ENCODE results near the gene GM2A. TPM values are rescaled to one million over a fixed set of nuclear protein-coding genes. Genes with fewer than 3 reads are reported as not detected.
"Not testable (repeated sequence)": the region's sequence is repeated elsewhere in the genome, so short reads cannot be mapped to it uniquely, and the experiment has no call there.

GM2A gene
- polyA plus RNA-seq, 4 donors, result 4.0 to 22.5 (median 12.1) TPM

DNA sequence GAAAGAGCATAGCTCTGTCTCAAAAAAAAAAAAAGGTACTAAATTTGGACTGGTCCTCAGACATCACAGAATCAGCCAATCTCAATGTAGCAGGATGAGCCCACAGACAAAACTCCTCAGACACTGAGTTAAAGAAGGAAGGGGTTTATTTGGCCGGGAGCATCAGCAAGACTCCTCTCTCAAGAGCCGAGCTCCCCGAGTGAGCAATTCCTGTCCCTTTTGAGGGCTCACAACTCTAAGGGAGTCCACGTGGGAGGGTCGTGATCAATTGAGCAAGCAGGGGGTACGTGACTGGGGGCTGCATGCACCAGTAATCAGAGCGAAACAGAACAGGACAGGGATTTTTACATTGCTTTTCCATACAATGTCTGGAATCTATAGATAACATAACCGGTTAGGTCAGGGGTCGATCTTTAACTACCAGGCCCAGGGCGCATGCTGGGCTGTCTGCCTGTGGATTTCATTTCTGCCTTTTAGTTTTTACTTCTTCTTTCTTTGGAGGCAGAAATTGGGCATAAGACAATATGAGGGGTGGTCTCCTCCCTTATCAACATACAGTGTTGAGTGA lies 12.6 kb upstream of the GM2A start:
- H3K27ac ChIP-seq (ENCODE audit: low read depth in 1 of 3, low read length in 2 of 3); H3K4me1 ChIP-seq (ENCODE audit: control insufficient read depth in 3 of 3, insufficient read depth in 2 of 3, low read depth in 1 of 3, low read length in 2 of 3); DNase-seq; H3K36me3 ChIP-seq (ENCODE audit: control insufficient read depth in 3 of 3, insufficient read depth in 2 of 3, low read depth in 1 of 3, low read length in 3 of 3); H3K4me3 ChIP-seq (ENCODE audit: low read depth in 1 of 3, low read length in 3 of 3); H3K27me3 ChIP-seq (ENCODE audit: control insufficient read depth in 3 of 3, insufficient read depth in 3 of 3, low read length in 3 of 3); H3K9me3 ChIP-seq (ENCODE audit: control insufficient read depth in 2 of 2, insufficient read depth in 1 of 2, low read depth in 1 of 2, low read length in 1 of 2); FAIRE-seq: not testable (repeated sequence)
- 83 to 90% (median 86%) methylated on average over 10 of the region's 10 CpGs for WGBS, 3 donors

DNA sequence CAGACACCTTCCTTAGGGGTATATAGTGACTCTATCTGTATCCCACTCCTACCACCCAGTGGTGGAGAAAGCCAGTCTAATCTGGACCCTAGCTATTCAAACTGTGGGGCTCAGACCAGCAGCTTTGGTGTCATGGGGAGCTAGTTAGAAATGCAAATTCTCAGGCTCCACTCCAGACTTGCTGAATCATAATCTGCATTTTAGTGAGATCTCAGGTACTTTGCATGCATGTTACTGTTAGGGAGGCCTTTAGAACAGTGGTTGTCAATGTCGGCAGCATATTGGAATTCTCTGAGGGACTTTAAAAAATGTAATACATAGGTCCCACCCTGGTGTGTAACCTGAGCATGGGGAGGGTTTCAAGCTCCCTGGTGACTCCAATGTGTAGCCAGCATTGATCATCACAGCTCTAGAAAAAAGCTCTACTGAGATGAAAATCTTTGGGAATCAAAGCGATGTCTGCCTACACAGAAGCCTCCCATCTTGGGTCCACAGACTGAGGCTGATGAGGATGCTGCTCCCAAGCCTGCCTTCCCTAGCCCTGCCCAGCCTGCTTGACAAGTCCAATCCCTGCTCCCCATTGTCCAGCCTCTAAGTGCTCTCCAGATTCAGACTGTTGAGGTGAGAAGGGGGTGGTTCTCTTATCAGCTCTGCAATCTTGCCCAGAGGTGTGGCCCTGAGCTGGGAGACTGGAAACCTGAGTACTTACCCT lies 11.9 kb upstream of the GM2A start:
- Histone ChIP-seq H3K4me1 (ENCODE audit: control insufficient read depth in 3 of 3, insufficient read depth in 2 of 3, low read depth in 1 of 3, low read length in 2 of 3) (peaks cover 0 to 2% (median 0%) of the 10 kb centered on the region in 3 donors), H3K27ac (ENCODE audit: low read depth in 1 of 3, low read length in 2 of 3) (no peak overlapping the region), H3K27me3 (ENCODE audit: control insufficient read depth in 3 of 3, insufficient read depth in 3 of 3, low read length in 3 of 3) (peaks cover 0 to 9% (median 0%) of the 10 kb centered on the region in 3 donors), H3K4me3 (ENCODE audit: low read depth in 1 of 3, low read length in 3 of 3) (no peak overlapping the region), H3K36me3 (ENCODE audit: control insufficient read depth in 3 of 3, insufficient read depth in 2 of 3, low read depth in 1 of 3, low read length in 3 of 3) (no peaks in the 10 kb centered on the region), H3K9me3 (ENCODE audit: control insufficient read depth in 2 of 2, insufficient read depth in 1 of 2, low read depth in 1 of 2, low read length in 1 of 2) (no peaks in the 10 kb centered on the region)
- no peak for FAIRE-seq
- DNase-seq, result no peak
- 89 to 100% (median 97%) methylated on average over 2 of the region's 2 CpGs for WGBS, 3 donors

DNA sequence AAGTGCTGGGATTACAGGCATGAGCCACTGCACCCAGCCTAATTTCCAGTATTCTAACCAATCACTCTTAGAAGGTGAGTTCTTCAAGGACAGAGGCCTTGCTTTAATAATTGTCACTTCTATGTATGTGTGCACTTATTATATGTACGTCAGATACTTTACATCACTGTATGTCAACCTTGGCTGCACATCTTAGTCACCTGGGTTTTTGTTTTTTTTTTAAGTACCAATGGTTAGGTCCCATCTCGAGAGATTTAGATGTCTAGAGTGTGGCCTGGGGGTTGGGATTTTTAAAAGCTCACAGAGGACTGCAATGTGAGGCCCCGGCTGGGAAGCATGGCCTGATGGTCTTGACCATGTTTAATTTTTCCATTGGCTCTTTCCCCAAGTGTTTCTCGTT lies 9.9 kb upstream of the GM2A start:
- H3K4me3 ChIP-seq (ENCODE audit: low read depth in 1 of 3, low read length in 3 of 3), result no peak overlapping the region
- no peak overlapping the region for H3K27ac ChIP-seq (ENCODE audit: low read depth in 1 of 3, low read length in 2 of 3)
- no peak for DNase-seq
- H3K27me3 ChIP-seq (ENCODE audit: control insufficient read depth in 3 of 3, insufficient read depth in 3 of 3, low read length in 3 of 3), result peaks cover 0 to 6% (median 0%) of the 10 kb centered on the region in 3 donors
- no peak for FAIRE-seq
- H3K9me3 ChIP-seq (ENCODE audit: control insufficient read depth in 2 of 2, insufficient read depth in 1 of 2, low read depth in 1 of 2, low read length in 1 of 2), result no peaks in the 10 kb centered on the region
- H3K4me1 ChIP-seq (ENCODE audit: control insufficient read depth in 3 of 3, insufficient read depth in 2 of 3, low read depth in 1 of 3, low read length in 2 of 3), result peaks cover 0 to 5% (median 0%) of the 10 kb centered on the region in 3 donors
- 86 to 94% (median 87%) methylated on average over 4 of the region's 4 CpGs for WGBS, 3 donors
- H3K36me3 ChIP-seq (ENCODE audit: control insufficient read depth in 3 of 3, insufficient read depth in 2 of 3, low read depth in 1 of 3, low read length in 3 of 3), result no peaks in the 10 kb centered on the region

DNA sequence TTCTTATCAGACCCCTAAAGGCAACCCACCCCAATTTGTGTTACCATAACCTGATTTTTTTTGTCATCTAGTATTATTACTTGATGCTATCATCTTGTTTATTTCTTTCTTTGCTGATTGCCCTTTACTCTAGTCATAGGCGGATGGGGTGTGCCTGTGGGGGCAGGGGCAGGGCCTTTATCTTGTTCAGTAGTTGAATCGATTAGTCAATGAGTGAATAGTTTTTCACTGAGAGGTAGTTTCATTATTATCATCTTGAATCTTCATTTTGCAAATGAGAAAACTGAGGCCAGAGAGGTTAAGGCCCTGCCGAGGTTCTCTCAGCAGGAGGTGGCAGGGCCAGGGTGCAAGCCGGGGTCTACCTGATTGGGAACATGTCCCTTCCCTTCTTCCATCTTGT lies 9.4 kb upstream of the GM2A start:
- FAIRE-seq, result no peak
- no peaks in the 10 kb centered on the region for H3K36me3 ChIP-seq (ENCODE audit: control insufficient read depth in 3 of 3, insufficient read depth in 2 of 3, low read depth in 1 of 3, low read length in 3 of 3)
- peaks cover 0 to 6% (median 0%) of the 10 kb centered on the region in 3 donors for H3K4me1 ChIP-seq (ENCODE audit: control insufficient read depth in 3 of 3, insufficient read depth in 2 of 3, low read depth in 1 of 3, low read length in 2 of 3)
- H3K9me3 ChIP-seq (ENCODE audit: control insufficient read depth in 2 of 2, insufficient read depth in 1 of 2, low read depth in 1 of 2, low read length in 1 of 2), result no peaks in the 10 kb centered on the region
- WGBS, 3 donors, result 66 to 74% (median 73%) methylated on average over 4 of the region's 4 CpGs
- no peak for DNase-seq
- no peak overlapping the region for H3K4me3 ChIP-seq (ENCODE audit: low read depth in 1 of 3, low read length in 3 of 3)
- H3K27me3 ChIP-seq (ENCODE audit: control insufficient read depth in 3 of 3, insufficient read depth in 3 of 3, low read length in 3 of 3), result peaks cover 0 to 3% (median 0%) of the 10 kb centered on the region in 3 donors
- H3K27ac ChIP-seq (ENCODE audit: low read depth in 1 of 3, low read length in 2 of 3), result no peak overlapping the region

DNA sequence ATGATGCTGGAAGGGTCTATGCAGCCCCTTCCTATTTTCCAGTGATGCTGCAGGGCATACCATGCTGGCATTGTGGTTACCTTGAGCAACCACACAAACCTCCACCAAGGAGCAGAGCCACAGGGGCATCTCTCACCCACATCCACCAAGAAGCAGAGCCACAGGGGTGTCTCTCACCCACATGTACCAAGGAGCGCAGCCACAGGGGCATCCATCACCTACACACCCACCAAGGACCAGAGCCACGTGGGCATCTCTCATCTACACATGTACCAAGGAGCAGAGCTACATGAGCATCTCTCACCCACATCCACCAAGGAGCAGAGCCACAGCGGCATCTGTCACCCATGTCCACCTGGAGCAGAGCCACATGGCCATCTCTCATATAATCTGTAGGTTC lies 8.8 kb upstream of the GM2A start:
- no peak overlapping the region for H3K27ac ChIP-seq (ENCODE audit: low read depth in 1 of 3, low read length in 2 of 3)
- H3K27me3 ChIP-seq (ENCODE audit: control insufficient read depth in 3 of 3, insufficient read depth in 3 of 3, low read length in 3 of 3), result no peaks in the 10 kb centered on the region
- no peak for FAIRE-seq
- H3K4me1 ChIP-seq (ENCODE audit: control insufficient read depth in 3 of 3, insufficient read depth in 2 of 3, low read depth in 1 of 3, low read length in 2 of 3), result peaks cover 0 to 8% (median 0%) of the 10 kb centered on the region in 3 donors
- no peak overlapping the region for H3K4me3 ChIP-seq (ENCODE audit: low read depth in 1 of 3, low read length in 3 of 3)
- DNase-seq, result no peak
- 75 to 90% (median 89%) methylated on average over 2 to 3 of the region's 3 CpGs for WGBS, 3 donors
- no peaks in the 10 kb centered on the region for H3K9me3 ChIP-seq (ENCODE audit: control insufficient read depth in 2 of 2, insufficient read depth in 1 of 2, low read depth in 1 of 2, low read length in 1 of 2)
- no peaks in the 10 kb centered on the region for H3K36me3 ChIP-seq (ENCODE audit: control insufficient read depth in 3 of 3, insufficient read depth in 2 of 3, low read depth in 1 of 3, low read length in 3 of 3)

DNA sequence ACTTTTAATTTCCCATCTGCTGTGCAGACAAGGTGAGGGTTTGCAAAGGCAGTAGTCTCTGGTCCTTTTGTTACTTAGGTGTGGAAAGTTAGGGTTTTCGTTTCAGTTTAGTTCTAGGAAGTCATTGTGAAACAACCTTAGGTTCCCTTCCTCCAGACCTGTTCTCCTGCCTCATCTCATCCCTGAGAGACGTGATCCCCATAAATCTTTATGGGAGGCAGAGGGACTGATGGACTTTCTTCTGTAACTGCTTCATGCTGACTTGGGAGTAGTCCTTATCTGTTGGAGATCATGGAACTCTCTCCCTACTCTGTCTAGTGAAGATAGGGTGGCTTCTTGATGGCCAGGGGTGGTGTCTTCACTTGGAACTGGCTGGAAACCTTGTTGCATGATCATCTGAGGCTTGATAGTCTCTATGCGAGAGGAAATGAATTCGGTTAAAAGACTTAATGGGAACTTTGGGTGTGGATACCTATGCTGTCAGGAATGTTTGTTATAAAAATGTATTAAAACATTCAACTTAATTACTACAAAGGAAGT lies 7.2 kb upstream of the GM2A start:
- Histone ChIP-seq H3K36me3 (ENCODE audit: control insufficient read depth in 3 of 3, insufficient read depth in 2 of 3, low read depth in 1 of 3, low read length in 3 of 3) (no peaks in the 10 kb centered on the region), H3K27ac (ENCODE audit: low read depth in 1 of 3, low read length in 2 of 3) (peak overlapping the region in 1 of 3 donors; percentile 52), H3K4me3 (ENCODE audit: low read depth in 1 of 3, low read length in 3 of 3) (no peak overlapping the region), H3K9me3 (ENCODE audit: control insufficient read depth in 2 of 2, insufficient read depth in 1 of 2, low read depth in 1 of 2, low read length in 1 of 2) (no peaks in the 10 kb centered on the region), H3K4me1 (ENCODE audit: control insufficient read depth in 3 of 3, insufficient read depth in 2 of 3, low read depth in 1 of 3, low read length in 2 of 3) (peaks cover 0 to 8% (median 0%) of the 10 kb centered on the region in 3 donors), H3K27me3 (ENCODE audit: control insufficient read depth in 3 of 3, insufficient read depth in 3 of 3, low read length in 3 of 3) (no peaks in the 10 kb centered on the region)
- DNase-seq (peak in 1 of 2 donors; percentile 80), FAIRE-seq (no peak)
- 64 to 76% (median 66%) methylated on average over 4 of the region's 4 CpGs for WGBS, 3 donors

DNA sequence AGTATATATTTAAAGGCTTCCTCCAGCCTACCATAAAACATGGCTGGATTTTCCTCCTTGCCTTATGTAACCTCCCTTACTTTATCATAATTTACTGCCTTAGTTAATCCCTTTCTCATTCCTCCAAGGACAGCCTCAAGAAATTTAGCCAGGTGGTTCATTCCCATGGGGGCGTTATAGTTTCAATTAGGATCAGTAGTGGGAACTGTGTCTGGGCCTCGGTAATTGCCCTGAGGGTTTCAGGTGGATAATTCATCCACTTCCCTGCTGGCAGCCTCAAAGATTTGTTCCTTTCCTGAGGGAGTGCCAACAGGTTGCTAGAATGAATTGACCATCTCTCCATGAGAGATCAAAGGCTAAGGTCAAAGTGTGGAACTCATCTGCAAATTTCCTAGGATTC lies 4.3 kb upstream of the GM2A start:
- DNase-seq, result peak; percentile 39
- no peak overlapping the region for H3K4me3 ChIP-seq (ENCODE audit: low read depth in 1 of 3, low read length in 3 of 3)
- H3K27me3 ChIP-seq (ENCODE audit: control insufficient read depth in 3 of 3, insufficient read depth in 3 of 3, low read length in 3 of 3), result no peaks in the 10 kb centered on the region
- no peak overlapping the region for H3K27ac ChIP-seq (ENCODE audit: low read depth in 1 of 3, low read length in 2 of 3)
- H3K9me3 ChIP-seq (ENCODE audit: control insufficient read depth in 2 of 2, insufficient read depth in 1 of 2, low read depth in 1 of 2, low read length in 1 of 2), result no peaks in the 10 kb centered on the region
- 13 to 62% (median 47%) methylated on average over 2 of the region's 2 CpGs for WGBS, 3 donors
- no peaks in the 10 kb centered on the region for H3K36me3 ChIP-seq (ENCODE audit: control insufficient read depth in 3 of 3, insufficient read depth in 2 of 3, low read depth in 1 of 3, low read length in 3 of 3)
- no peak for FAIRE-seq
- peaks cover 0 to 16% (median 0%) of the 10 kb centered on the region in 3 donors for H3K4me1 ChIP-seq (ENCODE audit: control insufficient read depth in 3 of 3, insufficient read depth in 2 of 3, low read depth in 1 of 3, low read length in 2 of 3)

DNA sequence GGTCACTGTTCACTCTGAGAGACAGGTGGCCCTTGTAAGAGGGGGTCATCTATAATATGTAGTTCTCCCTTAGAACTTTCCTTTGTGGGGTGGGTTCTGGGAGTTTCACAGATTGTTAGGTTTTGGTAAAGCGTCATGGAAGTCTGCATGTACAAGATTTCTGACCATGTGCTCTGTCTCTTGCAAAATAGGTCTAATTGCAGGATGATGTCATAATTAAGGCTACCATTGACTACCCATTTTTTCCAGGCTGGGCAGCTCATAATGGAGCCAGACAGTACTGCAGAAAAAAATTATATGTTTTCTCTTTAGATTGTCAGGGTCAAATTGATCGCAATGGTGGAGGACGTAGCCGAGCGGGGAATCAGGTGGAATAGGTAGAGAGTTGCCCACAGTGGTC lies 3.7 kb upstream of the GM2A start:
- Histone ChIP-seq H3K27me3 (ENCODE audit: control insufficient read depth in 3 of 3, insufficient read depth in 3 of 3, low read length in 3 of 3) (no peaks in the 10 kb centered on the region), H3K36me3 (ENCODE audit: control insufficient read depth in 3 of 3, insufficient read depth in 2 of 3, low read depth in 1 of 3, low read length in 3 of 3) (no peaks in the 10 kb centered on the region), H3K4me3 (ENCODE audit: low read depth in 1 of 3, low read length in 3 of 3) (no peak overlapping the region), H3K4me1 (ENCODE audit: control insufficient read depth in 3 of 3, insufficient read depth in 2 of 3, low read depth in 1 of 3, low read length in 2 of 3) (peaks cover 0 to 16% (median 0%) of the 10 kb centered on the region in 3 donors), H3K9me3 (ENCODE audit: control insufficient read depth in 2 of 2, insufficient read depth in 1 of 2, low read depth in 1 of 2, low read length in 1 of 2) (no peaks in the 10 kb centered on the region), H3K27ac (ENCODE audit: low read depth in 1 of 3, low read length in 2 of 3) (no peak overlapping the region)
- FAIRE-seq (no peak), DNase-seq (no peak)
- WGBS, 3 donors, result 78 to 94% (median 90%) methylated on average over 5 of the region's 5 CpGs

Data from small intestine (tissue), 7 donors.